ENCODE results near the gene ATXN8OS.

- no peak for TF ChIP-seq CTCF (IDR thresholded peaks at IDR 0.05)
- no peak for TF ChIP-seq POLR2A (IDR thresholded peaks at IDR 0.05)
Observed at GRCh38 chr13:70128098-70128497, 20.5 kb downstream of the ATXN8OS start.

All from tibial nerve (tissue), 3 donors.